ENCODE results near the gene KIAA0513.

The KIAA0513 gene

GRCh38 chr16:85107083-85107482, 79.5 kb downstream of the KIAA0513 start:
- DNase-seq (ENCODE audit: low read depth) = no peak
- H3K4me3 ChIP-seq (ENCODE audit: low read depth, low read length) = no peak overlapping the region
- TF ChIP-seq POLR2A (IDR thresholded peaks at IDR 0.05; ENCODE audit: extremely low read depth, insufficient read length) = no peak
- no peak for TF ChIP-seq MAX (IDR thresholded peaks at IDR 0.05; ENCODE audit: low read depth, low read length)

- no peak overlapping the region for H3K4me3 ChIP-seq (ENCODE audit: low read depth, low read length)
- TF ChIP-seq POLR2A (IDR thresholded peaks at IDR 0.05; ENCODE audit: extremely low read depth, insufficient read length) (no peak), MYC (IDR thresholded peaks at IDR 0.05; ENCODE audit: low read depth, low read length) (no peak)
- no peak for DNase-seq (ENCODE audit: low read depth)
Measured at GRCh38 chr16:85107532-85107931, 79.9 kb downstream of the KIAA0513 start.

GRCh38 chr16:85110105-85110504, 82.5 kb downstream of the KIAA0513 start:
- no peak for DNase-seq (ENCODE audit: low read depth)
- no peak overlapping the region for H3K4me3 ChIP-seq (ENCODE audit: low read depth, low read length)
- no peak for TF ChIP-seq POLR2A (IDR thresholded peaks at IDR 0.05; ENCODE audit: extremely low read depth, insufficient read length)

- DNase-seq (ENCODE audit: low read depth) = no peak
- no peak overlapping the region for H3K4me3 ChIP-seq (ENCODE audit: low read depth, low read length)
- no peak for TF ChIP-seq MAX (IDR thresholded peaks at IDR 0.05; ENCODE audit: low read depth, low read length)
- TF ChIP-seq CTCF (IDR thresholded peaks at IDR 0.05; ENCODE audit: low read depth, low read length) = no peak
- no peak for TF ChIP-seq POLR2A (IDR thresholded peaks at IDR 0.05; ENCODE audit: extremely low read depth, insufficient read length)
- no peak for TF ChIP-seq MYC (IDR thresholded peaks at IDR 0.05; ENCODE audit: low read depth, low read length)
Measured at GRCh38 chr16:85111184-85111583, 83.6 kb downstream of the KIAA0513 start.

- H3K4me3 ChIP-seq (ENCODE audit: low read depth, low read length) = no peak within 1 kb of the TSS
- TF ChIP-seq MYC (IDR thresholded peaks at IDR 0.05; ENCODE audit: low read depth, low read length) = no peak
- no peak for TF ChIP-seq POLR2A (IDR thresholded peaks at IDR 0.05; ENCODE audit: extremely low read depth, insufficient read length)
- DNase-seq (ENCODE audit: low read depth) = peak; percentile 46
Measured at GRCh38 chr16:85112364-85112763, 84.8 kb downstream of the KIAA0513 start, which contains the start of gene CIBAR2. TSS of gene CIBAR2 (minus strand) at chr16:85112472. CDS start at chr16:85112352, 120 bp downstream.

- H3K4me3 ChIP-seq (ENCODE audit: low read depth, low read length) = no peak overlapping the region
- no peak for DNase-seq (ENCODE audit: low read depth)
- TF ChIP-seq POLR2A (IDR thresholded peaks at IDR 0.05; ENCODE audit: extremely low read depth, insufficient read length) (no peak), MYC (IDR thresholded peaks at IDR 0.05; ENCODE audit: low read depth, low read length) (no peak), MAX (IDR thresholded peaks at IDR 0.05; ENCODE audit: low read depth, low read length) (no peak), CTCF (IDR thresholded peaks at IDR 0.05; ENCODE audit: low read depth, low read length) (no peak)
Measured at GRCh38 chr16:85113168-85113733, 85.7 kb downstream of the KIAA0513 start.

- no peak for DNase-seq (ENCODE audit: low read depth)
- no peak overlapping the region for H3K4me3 ChIP-seq (ENCODE audit: low read depth, low read length)
- no peak for TF ChIP-seq MAX (IDR thresholded peaks at IDR 0.05; ENCODE audit: low read depth, low read length)
- TF ChIP-seq POLR2A (IDR thresholded peaks at IDR 0.05; ENCODE audit: extremely low read depth, insufficient read length) = no peak
- no peak for TF ChIP-seq MYC (IDR thresholded peaks at IDR 0.05; ENCODE audit: low read depth, low read length)
- no peak for TF ChIP-seq CTCF (IDR thresholded peaks at IDR 0.05; ENCODE audit: low read depth, low read length)
Measured at GRCh38 chr16:85113913-85114312, 86.3 kb downstream of the KIAA0513 start.

- TF ChIP-seq CTCF (IDR thresholded peaks at IDR 0.05; ENCODE audit: low read depth, low read length) = peak; percentile 98
- peak; percentile 46; the same call in 1 of the 2 replicates for TF ChIP-seq MYC (IDR thresholded peaks at IDR 0.05; ENCODE audit: low read depth, low read length)
- peak; percentile 41 for TF ChIP-seq MAX (IDR thresholded peaks at IDR 0.05; ENCODE audit: low read depth, low read length)
- no peak for TF ChIP-seq POLR2A (IDR thresholded peaks at IDR 0.05; ENCODE audit: extremely low read depth, insufficient read length)
- peak; percentile 86 for DNase-seq (ENCODE audit: low read depth)
- H3K4me3 ChIP-seq (ENCODE audit: low read depth, low read length) = no peak overlapping the region
Measured at GRCh38 chr16:85114909-85115567, 87.4 kb downstream of the KIAA0513 start.
